ENCODE results near the gene GRB10.

Gene GRB10

DNA sequence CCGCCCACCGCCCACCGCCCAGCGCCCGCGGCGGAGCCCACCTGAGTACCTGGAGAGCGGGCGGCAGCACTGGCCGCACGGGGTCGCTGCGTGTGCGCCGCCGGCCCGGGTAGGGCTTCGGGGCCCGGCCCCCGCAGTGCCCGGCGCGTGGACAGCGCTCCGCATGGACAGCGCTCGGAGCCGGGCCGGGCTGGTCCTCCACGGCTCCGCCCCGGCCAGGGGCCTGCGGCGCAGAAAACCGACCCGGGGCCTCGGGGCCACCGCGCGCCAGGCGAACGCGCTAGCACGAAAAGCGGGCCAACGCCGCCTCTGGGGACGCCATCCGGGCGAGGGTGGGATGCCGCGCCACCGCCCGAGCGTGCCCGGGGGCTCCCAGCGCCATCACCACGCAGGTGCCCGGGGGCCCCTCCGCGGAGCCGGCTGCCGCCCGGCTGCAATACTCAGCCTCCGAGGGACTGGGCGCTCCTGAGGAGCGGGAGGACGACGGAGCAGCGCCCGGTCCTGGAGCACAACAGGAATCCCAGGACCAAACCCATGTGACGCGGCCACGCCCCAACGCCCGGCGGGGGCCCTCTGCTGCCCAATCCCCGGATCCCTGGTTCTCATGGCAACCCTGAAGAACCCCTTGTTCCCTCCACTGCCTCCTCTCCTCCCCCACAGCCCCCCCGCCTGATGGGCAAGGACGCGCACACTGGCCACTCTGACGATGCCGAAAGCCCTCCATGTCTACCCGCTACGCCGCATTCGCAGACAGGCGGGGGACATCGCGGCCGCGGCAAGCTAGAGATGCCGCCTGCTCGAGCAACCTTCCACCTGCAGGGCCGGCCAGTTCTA is at the start of gene GRB10:
Gene GRB10 (minus strand): TSS at position 522 of the 834 bp plus-strand sequence. CDS start 50,574 bp downstream, outside the sequence.
- DNase-seq (ENCODE audit: low read depth in 3 of 3), result no peak

DNA sequence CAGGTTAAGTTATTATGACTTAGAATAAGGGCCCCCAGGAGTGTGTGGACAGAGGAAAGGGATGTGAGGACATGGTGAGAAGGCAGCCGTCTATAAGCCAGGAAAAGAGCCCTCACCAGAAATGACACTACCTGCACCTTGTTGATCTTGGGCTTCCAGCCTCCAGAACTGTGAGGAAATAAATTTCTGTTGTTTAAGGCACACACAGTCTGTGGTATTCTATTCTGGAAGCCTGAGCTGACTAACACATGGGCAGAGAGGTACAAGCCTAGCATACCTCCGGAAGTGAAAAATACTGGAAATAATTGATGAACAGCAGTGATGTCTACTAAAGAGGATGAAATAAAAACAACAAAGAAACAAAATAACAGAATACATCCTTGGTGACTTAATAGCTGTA is 46.1 kb upstream of the GRB10 start:
- DNase-seq (ENCODE audit: low read depth in 3 of 3), result no peak

DNA sequence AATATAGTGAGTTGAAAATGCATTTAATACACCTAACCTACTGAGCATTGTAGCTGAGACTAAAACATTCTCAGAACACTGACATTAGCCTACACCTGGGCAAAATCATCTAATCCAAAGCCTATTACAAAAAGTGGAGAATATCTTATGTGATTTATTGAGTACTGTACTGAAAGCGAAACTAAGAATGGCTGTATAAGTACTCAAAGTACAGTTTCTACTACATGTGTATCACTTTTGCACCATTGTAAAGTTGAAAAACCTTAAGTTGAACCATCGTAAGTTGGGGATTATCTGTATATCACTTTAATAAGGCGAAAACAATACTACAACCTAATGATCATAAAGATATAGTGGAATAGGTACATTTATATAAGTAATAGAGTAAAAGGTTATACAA is 45.4 kb upstream of the GRB10 start:
- no peak for DNase-seq (ENCODE audit: low read depth in 3 of 3)

DNA sequence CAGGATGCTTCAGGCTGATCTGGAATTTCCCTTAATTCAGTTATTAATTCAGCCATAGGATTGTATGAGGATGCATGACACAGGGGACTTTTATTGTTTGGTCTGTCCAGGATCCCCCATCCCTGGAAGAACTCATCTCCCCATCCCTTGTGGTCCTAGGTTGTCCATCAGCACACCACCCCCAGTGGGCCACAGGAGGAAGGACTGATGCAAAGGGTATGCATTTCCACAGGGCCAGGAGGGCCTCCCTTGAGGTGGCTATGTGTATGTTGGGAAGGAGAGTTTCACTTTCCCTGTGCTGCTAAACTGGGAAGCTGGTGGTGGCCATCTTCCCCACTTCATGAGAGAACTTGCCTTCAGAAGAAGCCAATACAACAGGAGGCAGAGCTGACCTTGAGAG is 44.6 kb upstream of the GRB10 start:
- DNase-seq (ENCODE audit: low read depth in 3 of 3), result no peak

DNA sequence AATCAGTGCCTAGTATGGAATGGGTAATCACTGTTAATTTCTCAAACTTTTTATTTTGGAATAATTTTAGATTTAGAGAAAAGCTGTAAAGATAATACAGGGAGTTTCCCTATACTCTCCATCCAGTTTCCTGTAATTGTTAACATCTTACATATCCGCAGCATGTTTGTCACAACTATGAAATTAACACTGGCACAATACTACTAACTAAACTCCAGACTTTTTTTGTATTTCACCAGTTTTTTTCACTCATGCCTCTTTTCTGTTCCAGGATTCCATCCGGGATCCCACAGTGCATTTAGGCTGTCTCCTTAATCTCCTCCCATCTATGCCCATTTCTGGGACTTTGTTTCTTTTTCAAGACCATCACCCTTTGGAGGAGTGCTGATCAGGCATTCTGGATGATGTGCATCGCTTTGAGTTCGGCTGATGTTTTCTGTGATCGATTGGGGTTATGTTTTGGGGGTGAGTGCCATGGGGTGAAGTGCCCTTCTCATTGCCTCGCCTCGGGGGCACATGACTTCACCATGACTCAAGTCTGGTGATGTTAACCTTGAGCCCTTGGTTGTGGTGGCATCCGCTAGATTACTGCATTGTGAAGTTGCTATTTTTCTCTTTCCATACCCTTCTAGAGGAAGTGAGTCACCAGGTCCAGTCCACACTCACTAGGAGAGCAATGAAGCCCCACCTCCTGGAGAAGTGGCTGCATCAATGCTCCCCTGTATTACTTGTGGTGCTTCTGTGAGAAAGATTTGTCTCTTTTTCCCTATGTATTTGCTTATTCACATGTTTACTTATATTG is 43.9 kb upstream of the GRB10 start:
- peak in 2 of 3 experiments; percentile 14 to 29 for DNase-seq (ENCODE audit: low read depth in 3 of 3)

DNA sequence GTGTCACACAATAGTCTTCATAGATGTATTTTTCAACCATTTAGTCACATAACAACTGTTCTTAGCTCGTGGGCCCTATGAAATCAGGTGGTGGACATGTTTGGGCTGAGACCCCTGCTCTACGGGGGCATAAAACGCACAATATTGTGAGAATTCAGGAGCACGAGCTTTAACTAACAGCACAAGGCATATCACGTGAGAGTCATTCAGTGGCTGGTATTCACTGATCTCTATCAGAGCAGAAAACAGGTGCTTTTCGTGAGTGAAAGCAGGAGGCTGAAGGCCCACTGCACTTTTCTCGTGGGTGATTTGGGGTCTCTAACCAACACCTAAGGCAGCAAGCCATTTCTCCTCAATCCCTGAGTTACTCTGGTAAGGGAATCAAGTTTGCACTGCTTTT is 42.8 kb upstream of the GRB10 start:
- no peak for DNase-seq (ENCODE audit: low read depth in 3 of 3)

DNA sequence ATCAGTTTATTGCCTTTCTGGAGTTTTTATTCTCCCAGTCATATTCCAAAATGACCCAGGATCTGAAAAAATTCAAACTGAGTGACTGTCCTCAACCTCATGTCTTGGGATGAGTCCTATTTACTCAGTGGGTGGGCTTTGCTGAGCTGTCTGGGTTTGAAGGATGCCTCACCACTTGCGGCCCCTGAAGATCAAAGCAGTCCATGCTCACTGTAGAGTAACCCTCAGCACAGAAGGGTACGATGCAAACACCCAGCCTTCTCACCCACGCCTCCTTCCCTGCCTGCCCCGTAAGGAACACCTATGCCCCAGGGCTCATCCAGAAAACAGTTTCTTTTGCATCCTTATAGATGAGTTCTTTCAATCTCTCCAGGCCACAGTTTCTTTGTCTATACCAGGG is 42.2 kb upstream of the GRB10 start:
- no peak for DNase-seq (ENCODE audit: low read depth in 3 of 3)

DNA sequence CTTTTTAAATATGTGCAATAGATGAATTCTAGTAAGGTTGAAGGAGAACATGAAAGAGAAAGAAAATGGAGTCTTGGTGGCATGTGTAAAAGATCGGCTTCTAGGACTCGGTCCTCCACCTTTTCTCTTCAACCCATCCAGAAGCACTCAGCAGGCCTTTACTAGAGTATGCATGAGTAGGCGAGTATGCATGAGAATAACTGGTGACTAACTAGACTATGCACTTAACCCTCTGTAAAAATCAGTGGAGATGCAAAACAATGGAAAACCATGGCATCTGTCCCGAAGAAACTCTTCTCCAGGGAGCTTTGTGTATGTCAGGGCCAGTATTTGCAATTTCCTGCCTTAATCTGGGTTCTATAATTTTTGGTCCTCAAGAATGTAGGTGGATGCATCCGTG is 40.0 kb upstream of the GRB10 start:
- DNase-seq (ENCODE audit: low read depth in 3 of 3), result no peak

DNA sequence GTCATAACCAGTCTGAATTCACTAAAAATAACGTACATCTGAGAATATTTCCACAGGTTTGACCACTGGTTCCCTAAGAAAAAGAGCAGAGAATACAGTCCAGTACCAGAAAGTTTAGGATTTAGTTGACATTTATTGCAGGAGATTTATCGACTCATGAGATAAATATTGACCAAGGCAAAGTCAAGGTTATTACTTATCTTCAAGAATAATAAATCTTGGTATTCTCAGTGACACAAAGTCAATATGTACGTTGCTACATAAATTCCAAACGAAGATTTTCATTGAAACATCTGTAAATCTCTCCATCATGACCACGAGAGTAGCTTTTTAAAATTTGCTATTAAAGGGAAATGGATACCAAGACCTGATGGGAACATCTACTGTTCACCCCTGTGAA is 39.4 kb upstream of the GRB10 start:
- no peak for DNase-seq (ENCODE audit: low read depth in 3 of 3)

DNA sequence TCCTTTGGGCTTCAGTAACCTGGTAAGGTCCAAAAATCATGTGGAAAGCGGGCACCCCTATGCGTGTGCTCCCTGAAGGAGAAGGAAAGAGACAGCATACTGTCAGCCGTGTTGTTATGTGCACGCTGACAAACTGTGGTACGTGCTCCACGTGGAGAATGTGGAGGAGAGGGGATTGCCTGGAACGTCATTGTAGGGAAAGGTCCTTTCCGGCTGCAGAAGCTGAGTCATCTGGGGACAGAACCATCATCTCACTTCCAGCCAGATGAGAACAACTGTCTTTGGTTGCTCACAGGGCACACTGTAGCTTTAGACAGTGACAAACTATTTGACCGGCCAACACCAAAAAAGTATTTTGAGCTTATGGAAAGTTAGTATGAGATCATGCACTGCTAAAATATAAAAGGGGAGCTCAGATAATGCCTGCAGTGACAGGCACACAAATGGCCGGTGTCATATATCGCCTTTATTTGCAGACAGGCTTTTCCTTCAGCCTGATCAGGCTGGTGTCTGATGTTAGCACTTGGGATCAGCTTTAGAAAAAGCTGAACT is 38.8 kb upstream of the GRB10 start:
- DNase-seq (ENCODE audit: low read depth in 3 of 3), result no peak

DNA sequence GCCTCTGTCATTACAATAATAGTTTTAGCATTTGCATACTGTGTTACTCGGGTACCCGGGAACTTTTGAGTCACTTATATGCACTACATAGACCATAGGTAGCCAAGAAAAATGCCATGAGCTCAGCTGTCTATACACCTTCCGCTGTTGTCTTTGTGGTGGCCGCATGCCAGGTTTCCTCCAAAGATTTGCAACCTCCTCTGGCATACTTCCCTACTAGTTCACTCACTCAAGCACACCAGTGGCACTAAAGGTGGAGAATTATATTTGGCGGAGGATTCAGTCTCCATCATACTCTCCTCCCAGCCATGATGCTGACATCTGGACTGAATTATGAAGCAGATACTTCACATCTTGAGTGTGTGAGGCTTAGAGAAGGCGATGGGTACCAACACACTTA is 35.6 kb upstream of the GRB10 start:
- no peak for DNase-seq (ENCODE audit: low read depth in 3 of 3)

DNA sequence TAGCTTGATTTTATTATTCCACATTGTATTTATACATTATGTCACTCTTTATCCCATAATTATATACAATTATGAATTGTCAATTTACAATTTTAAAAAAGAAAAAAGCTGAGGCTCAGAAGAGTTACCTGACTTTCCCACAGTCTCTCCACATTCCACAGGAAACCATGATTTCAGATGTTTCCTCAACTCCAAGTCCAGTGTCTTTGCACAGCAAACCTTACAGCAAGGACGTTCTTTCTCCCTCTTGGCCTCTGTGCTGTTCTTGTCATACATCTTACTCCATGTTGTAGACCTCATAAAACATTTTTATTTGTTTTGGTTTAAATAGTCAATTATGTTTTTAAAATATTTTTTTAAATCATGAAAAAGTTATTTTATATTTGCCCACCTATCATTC is 34.9 kb upstream of the GRB10 start:
- no peak for DNase-seq (ENCODE audit: low read depth in 3 of 3)

DNA sequence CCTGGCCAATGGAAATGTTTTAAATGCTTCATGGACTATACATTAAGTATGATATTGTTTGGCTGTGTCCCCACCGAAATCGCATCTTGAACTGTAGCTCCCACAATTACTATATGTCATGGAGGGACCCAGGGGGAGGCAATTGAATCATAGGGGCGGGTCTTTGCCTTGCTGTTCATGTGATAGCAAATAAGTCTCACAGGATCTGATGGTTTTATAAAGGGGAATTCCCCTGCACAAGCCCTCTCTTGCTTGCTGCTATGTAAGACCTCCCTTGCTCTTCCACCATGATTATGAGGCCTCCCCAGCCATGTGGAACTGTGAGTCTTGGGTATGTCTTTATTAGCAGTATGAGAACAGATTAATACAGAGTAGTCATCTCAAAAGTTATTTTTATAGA is 32.4 kb upstream of the GRB10 start:
- DNase-seq (ENCODE audit: low read depth in 3 of 3), result no peak

DNA sequence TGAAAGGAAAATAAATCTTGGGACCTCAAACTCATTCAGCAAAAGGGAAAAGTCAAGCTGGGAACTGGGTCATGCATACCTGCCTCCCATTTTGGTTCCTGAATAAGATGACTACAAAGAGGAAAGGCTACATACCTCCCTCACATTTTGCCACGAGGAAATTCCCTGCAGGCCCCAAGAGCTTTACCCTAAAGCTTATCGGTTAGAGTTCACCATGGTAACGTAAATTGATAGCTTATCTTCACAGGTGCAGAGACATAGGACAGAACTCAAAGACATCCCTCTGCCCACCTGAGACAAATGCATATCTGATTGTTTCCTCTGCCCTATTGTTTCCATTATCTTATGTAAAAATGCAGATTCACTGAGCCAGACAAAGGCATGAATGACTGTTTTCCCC is 31.5 kb upstream of the GRB10 start:
- no peak for DNase-seq (ENCODE audit: low read depth in 3 of 3)

DNA sequence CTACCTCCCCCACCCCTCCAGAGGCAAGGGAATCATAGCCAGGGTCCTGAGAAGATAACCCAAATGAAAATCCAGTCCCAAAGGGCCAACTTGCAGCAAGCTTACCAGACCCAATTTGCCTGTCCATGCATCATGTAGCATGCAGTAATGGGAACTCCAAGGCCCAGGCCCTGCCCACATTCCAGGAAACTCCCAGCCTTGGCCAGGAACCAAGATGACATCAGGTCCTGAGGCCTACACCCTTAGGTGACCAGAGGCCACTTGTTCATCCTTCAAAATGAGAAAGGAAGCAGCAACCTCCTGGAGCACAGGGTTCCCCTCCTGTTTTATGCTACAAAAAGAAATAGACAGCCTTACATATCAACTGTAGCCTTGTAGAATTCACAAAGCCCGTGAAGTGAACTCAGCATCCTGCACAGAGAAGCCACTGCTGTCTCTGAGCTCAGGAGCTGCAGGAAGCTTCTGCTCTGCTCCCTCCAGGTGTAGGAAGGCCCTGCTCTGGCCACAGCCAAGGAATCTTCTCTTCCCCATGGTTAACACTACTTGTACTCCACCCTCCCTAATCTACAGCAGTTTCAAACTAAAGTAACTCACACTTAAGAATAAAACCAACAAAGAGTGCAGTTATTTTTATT is 30.3 kb upstream of the GRB10 start:
- DNase-seq (ENCODE audit: low read depth in 3 of 3), result no peak

DNA sequence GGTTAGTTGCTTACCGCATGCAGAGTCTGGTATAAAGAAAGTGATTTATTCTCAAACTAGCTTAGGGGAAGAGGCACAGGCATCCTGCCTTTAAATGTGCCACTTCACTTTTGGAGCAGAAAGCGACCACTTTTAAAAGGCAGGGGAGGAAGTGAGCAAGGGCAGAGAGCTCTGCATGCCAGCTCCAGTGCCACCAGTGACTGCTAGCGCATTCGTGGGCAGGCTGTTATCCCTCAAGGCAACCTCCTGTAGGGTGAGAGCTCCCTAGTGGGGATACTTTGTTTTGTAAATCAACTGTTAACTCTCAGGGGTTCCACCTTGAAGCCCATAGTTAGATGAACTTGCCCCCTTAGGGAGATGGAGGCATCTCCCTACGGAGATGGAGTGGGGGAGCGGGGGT is 29.4 kb upstream of the GRB10 start:
- no peak for DNase-seq (ENCODE audit: low read depth in 3 of 3)

DNA sequence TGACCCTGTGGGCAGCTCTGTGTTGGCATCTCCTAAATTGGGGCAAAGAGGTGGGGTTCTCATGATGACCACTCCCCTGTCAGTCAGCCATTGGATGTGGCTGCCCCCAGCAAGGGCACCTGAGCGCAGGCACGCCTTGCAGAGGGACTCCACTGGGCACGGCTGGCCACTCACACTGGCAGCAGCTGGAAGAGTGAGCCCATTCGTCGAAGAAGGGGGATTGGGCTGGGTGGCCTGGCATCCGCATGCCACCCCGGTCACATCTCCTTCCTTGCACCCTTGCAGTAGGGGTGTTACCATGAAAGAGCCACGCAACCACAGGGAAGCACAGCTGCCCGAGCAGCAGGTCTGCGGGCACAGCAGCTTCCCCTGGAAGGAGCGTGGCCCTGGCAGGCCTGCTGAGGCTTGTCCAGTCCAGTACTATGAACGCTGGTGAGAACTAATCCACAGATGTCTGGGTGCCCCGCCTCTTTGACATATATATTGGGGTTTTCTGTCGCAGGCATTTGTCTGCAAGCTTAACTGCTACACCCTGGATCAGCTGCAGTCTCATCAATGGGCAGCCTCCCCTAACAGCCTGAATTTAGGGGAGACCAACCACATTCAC is 25.7 kb upstream of the GRB10 start:
- DNase-seq (ENCODE audit: low read depth in 3 of 3), result no peak

DNA sequence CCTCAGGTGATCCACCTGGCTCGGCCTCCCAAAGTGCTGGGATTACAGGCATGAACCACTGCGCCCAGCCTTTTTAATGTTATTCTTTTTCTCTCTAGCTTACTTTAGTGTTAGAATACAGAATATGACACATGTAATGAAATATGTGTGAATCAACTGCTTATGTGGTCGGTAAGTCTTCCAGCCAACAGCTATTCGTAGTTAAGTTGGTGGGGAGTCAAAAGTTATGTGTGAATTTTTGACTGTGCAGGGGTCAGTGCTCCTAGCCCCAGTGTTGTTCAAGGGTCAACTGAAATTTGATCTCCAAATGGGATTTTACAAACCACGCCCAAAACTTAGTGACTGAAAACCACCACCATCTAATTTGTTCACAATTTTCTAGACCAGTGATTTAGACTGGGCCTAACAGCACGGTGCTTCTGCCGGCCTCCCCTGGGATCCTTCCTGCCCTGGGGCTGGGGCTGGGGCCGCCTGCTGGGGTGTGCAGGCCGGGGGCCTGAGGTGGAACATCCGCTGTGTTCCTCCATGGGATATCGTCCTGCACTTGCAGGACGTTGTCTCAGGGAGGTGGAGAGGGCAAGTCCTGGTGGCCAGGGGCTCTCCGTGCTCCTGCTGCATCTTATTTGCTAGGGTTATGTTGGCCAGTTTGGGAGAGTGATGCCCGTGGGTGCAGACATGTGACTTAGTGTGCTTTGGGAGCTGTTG is 24.5 kb upstream of the GRB10 start:
- DNase-seq (ENCODE audit: low read depth in 3 of 3), result no peak

DNA sequence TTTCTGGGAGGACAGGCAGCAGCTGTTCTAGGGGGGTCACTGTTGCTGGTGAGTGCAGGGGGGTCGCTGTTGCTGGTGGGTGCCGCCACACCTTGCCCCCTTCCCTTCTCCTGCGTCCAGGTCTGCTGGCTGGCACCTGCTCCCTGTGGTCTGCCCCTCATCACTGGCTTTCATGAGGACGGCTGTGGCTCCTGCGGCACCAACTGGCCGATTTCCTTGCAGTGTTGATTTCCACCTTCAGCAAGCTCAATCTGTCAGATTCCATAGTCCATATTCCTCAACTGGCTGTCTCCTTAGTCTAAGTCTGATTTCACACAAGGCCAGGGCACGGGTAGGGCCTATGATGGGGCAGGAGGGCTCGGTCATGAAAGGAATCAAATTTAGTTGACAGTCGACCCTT is 23.4 kb upstream of the GRB10 start:
- no peak for DNase-seq (ENCODE audit: low read depth in 3 of 3)

DNA sequence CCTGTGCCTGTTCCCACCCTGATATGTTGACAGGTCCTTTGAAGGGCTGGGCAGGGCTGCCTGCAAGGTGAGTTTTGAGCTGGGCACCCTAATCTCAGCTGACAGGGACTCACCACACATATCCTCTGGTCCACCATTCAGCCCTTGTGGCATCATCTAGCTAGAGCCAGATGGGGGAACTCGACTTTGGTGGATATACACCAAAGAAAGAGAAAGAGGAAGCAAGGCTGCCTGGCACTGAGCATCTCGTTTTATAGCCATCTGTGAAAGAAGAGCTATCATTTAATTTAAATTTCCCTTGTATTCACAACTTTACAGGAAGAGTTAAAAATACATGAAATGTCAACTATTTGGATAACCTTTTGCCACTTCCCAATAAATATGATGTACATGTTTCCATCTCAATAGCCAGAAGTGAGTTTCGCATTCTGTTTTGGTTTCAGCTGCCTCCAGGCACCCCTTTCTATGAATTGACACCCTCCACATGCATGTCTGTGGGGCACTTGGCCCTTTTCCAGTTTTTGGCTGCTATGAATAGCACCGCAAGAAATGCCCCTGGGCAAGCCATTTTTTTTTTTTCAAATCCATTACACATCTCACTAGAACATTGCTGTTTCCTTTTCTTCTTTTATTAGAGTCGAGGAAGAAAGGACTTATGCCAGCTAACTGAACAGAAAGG is 22.9 kb upstream of the GRB10 start:
- DNase-seq (ENCODE audit: low read depth in 3 of 3), result no peak

Data from stimulated activated CD4-positive, alpha-beta T cell treated with anti-CD3 and anti-CD28 coated beads, TNF-alpha, amount 100 ng/mL, for 24 hours (primary cell).